Keratinocyte (primary cell): ENCODE measurements around the gene PSD. TPM values are rescaled to one million over a fixed set of nuclear protein-coding genes. Genes with fewer than 3 reads are reported as not detected.

ENCODE experiments used
- DNase-seq: peaks from one replicate; pipeline ENCODE4 v3.0.0-alpha.2; 2011; ENCODE audit warnings: low read depth, missing footprints, low spot score
- FAIRE-seq: peaks from 2 replicates; lab custom pipeline; 2011; peaks lifted over from hg19 to GRCh38; lab: Jason Lieb, UNC
- H2AFZ ChIP-seq: 2 replicates; pipeline ENCODE4 v1.6.0; 2012; ENCODE audit warnings: low read length, control low read depth, inconsistent platforms; ENCODE audit not compliant: control insufficient read depth
- H3K27ac ChIP-seq: 2 replicates; pipeline ENCODE4 v1.5.1; 2011; ENCODE audit warnings: low read length; ENCODE audit not compliant: control insufficient read depth, insufficient read depth
- H3K27me3 ChIP-seq: 3 replicates; pipeline ENCODE4 v1.6.0; 2011; ENCODE audit warnings: low read length; ENCODE audit not compliant: control insufficient read depth, insufficient read depth; ENCODE audit errors: extremely low read depth
- H3K36me3 ChIP-seq, 2 experiments: 2 replicates in 1 of 2; 3 replicates in 1 of 2; pipeline ENCODE4 v1.5.1; 2011; ENCODE audit warnings: low read length in 2 of 2, mild to moderate bottlenecking in 1 of 2; ENCODE audit not compliant: control insufficient read depth in 2 of 2, insufficient read depth in 2 of 2; ENCODE audit errors: extremely low read depth in 1 of 2
- H3K4me1 ChIP-seq: 3 replicates; pipeline ENCODE4 v1.5.1; 2011; ENCODE audit warnings: low read length; ENCODE audit not compliant: control insufficient read depth, insufficient read depth; ENCODE audit errors: extremely low read depth
- H3K4me2 ChIP-seq: 3 replicates; pipeline ENCODE4 v1.6.0; 2011; ENCODE audit warnings: low read depth, low read length; ENCODE audit not compliant: control insufficient read depth, insufficient read depth; ENCODE audit errors: extremely low read depth
- H3K4me3 ChIP-seq, 3 experiments: fragments of 200-600 bp in 1 of 3; sonication (generic) in 1 of 3; 2 replicates in 2 of 3; 3 replicates in 1 of 3; pipeline ENCODE4 v1.5.1; 2011 to 2016; ENCODE audit warnings: low read length in 3 of 3, mild to moderate bottlenecking in 3 of 3, control low read depth in 2 of 3, inconsistent platforms in 1 of 3, low read depth in 1 of 3, mixed read lengths in 1 of 3, mixed run types in 1 of 3, moderate library complexity in 1 of 3; ENCODE audit not compliant: control insufficient read depth in 2 of 3, insufficient read depth in 2 of 3; ENCODE audit errors: extremely low read depth in 1 of 3
- H3K79me2 ChIP-seq: 2 replicates; pipeline ENCODE4 v1.6.0; 2012; ENCODE audit warnings: low read length; ENCODE audit not compliant: control insufficient read depth, insufficient read depth
- H3K9ac ChIP-seq: 3 replicates; pipeline ENCODE4 v1.6.0; 2011; ENCODE audit warnings: low read length; ENCODE audit not compliant: control insufficient read depth, insufficient read depth; ENCODE audit errors: extremely low read depth
- H3K9me1 ChIP-seq: 3 replicates; pipeline ENCODE4 v1.6.0; 2011; ENCODE audit warnings: low read length; ENCODE audit not compliant: control insufficient read depth, insufficient read depth; ENCODE audit errors: extremely low read depth
- H3K9me3 ChIP-seq: 2 replicates; pipeline ENCODE4 v1.5.1; 2012; ENCODE audit warnings: low read depth, low read length; ENCODE audit not compliant: control insufficient read depth
- H4K20me1 ChIP-seq: 3 replicates; pipeline ENCODE4 v1.6.0; 2011; ENCODE audit warnings: low read length; ENCODE audit not compliant: control insufficient read depth, insufficient read depth; ENCODE audit errors: extremely low read depth
- EZH2 ChIP-seq: IDR thresholded peaks from one replicate; pipeline ENCODE4 v1.6.1; 2012; ENCODE audit warnings: inconsistent platforms, mild to moderate bottlenecking, low read length, moderate library complexity
- dilution Hi-C: fragments of 300-500 bp; cut with MboI; formaldehyde crosslinking; loops from one replicate; pipeline ENCODE4 v1.7.0; 2020; ENCODE audit warnings: low sequenced_read_pairs; ENCODE audit not compliant: extremely low pct_ligation_motif_present
- polyA plus RNA-seq, 5 experiments: library from polyadenylated mRNA; depleted of rRNA in 3 of 5; stranded (reverse) in 3 of 5; stranded (forward) in 1 of 5; unstranded in 1 of 5; fragments of >200 nt; gene quantifications; 1 replicate in 1 of 5; 2 replicates in 3 of 5; 3 replicates in 1 of 5; pipeline versions ENCODE4 v1.2.1 to v1.2.3, GENCODE V29; 2011 to 2012; ENCODE audit warnings: missing spikeins in 2 of 5, low read depth in 1 of 5, low replicate concordance in 1 of 5
- TF ChIP-seq, protein P1 (sequence below), 3 experiments: IDR thresholded peaks in 1 of 3; conservative IDR thresholded peaks in 1 of 3; optimal IDR thresholded peaks in 1 of 3; 2 replicates in 2 of 3; 3 replicates in 1 of 3; pipeline versions ENCODE3 to v1.5.1; 2011; ENCODE audit warnings: low read length in 3 of 3, mild to moderate bottlenecking in 3 of 3, moderate library complexity in 2 of 3, control low read depth in 1 of 3, inconsistent platforms in 1 of 3; ENCODE audit not compliant: insufficient read depth in 2 of 3; ENCODE audit errors: extremely low read depth in 1 of 3

The PSD gene
- polyA plus RNA-seq, 1 donor (not counting 4 experiments of a cell fraction or from before 2014, with no cell fraction given): 0.10 TPM

DNA sequence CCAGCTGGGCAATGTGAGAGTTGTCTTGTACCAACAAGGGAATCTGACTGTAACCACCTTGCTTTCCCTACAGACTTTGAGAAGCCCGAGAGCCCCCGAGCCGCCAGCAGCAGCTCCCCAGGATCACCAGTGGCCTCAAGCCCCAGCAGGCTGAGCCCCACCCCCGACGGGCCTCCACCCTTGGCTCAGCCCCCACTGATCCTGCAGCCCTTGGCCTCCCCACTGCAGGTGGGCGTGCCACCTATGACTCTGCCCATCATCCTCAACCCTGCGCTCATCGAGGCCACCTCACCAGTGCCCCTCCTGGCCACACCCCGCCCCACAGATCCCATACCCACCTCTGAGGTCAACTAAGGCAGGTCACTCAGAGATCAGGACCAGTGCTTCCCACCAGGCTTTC is 36.6 kb downstream of the PSD start:
- no peak overlapping the region for H2AFZ ChIP-seq
- no peaks in the 10 kb centered on the region for H3K4me1 ChIP-seq
- H3K9ac ChIP-seq: no peak overlapping the region
- FAIRE-seq (no peak), DNase-seq (no peak)
- H3K4me2 ChIP-seq: no peak overlapping the region
- H4K20me1 ChIP-seq: no peaks in the 10 kb centered on the region
- no peak overlapping the region for H3K4me3 ChIP-seq
- no peaks in the 10 kb centered on the region for H3K9me1 ChIP-seq
- dilution Hi-C loops: no loop called here
- H3K36me3 ChIP-seq: peaks cover 20 to 33% of the 10 kb centered on the region in 2 experiments
- no peaks in the 10 kb centered on the region for H3K27me3 ChIP-seq
- H3K9me3 ChIP-seq: no peaks in the 10 kb centered on the region
- no peaks in the 10 kb centered on the region for H3K79me2 ChIP-seq
- no peak for TF ChIP-seq EZH2
- TF ChIP-seq, protein P1, sequence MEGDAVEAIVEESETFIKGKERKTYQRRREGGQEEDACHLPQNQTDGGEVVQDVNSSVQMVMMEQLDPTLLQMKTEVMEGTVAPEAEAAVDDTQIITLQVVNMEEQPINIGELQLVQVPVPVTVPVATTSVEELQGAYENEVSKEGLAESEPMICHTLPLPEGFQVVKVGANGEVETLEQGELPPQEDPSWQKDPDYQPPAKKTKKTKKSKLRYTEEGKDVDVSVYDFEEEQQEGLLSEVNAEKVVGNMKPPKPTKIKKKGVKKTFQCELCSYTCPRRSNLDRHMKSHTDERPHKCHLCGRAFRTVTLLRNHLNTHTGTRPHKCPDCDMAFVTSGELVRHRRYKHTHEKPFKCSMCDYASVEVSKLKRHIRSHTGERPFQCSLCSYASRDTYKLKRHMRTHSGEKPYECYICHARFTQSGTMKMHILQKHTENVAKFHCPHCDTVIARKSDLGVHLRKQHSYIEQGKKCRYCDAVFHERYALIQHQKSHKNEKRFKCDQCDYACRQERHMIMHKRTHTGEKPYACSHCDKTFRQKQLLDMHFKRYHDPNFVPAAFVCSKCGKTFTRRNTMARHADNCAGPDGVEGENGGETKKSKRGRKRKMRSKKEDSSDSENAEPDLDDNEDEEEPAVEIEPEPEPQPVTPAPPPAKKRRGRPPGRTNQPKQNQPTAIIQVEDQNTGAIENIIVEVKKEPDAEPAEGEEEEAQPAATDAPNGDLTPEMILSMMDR (optimal IDR thresholded peaks at IDR 0.05 in 1 of 3, IDR thresholded peaks at IDR 0.05 in 1 of 3, conservative IDR thresholded peaks at IDR 0.05 in 1 of 3; ENCODE audit: extremely low read depth in 1 of 3, insufficient read depth in 2 of 3, low read length in 3 of 3): no peak
- no peak overlapping the region for H3K27ac ChIP-seq

DNA sequence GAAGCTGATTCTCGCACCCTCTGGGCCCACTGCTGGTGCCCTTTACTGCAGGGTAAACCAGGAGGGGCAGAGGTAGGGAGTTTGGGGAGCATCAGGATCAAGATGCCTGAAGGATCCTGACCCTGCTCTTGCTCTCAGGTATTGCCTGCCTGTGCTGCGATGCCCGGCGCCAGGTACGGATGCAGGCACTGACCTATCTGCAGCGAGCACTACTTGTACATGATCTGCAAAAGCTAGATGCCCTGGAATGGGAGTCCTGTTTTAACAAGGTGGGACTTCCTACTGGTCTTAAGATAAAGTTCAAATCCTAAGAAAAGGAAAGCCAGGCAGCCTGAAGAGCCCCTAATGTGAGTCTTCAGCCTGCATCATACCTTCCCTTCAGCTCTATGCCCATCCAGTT is 39.2 kb downstream of the PSD start:
- H3K79me2 ChIP-seq: no peaks in the 10 kb centered on the region
- no peak overlapping the region for H3K4me2 ChIP-seq
- FAIRE-seq (no peak), DNase-seq (no peak)
- no peak overlapping the region for H3K27ac ChIP-seq
- H3K4me1 ChIP-seq: no peaks in the 10 kb centered on the region
- H3K9me1 ChIP-seq: no peaks in the 10 kb centered on the region
- no peaks in the 10 kb centered on the region for H4K20me1 ChIP-seq
- no peak overlapping the region for H3K9ac ChIP-seq
- TF ChIP-seq EZH2: no peak
- TF ChIP-seq, protein P1 (optimal IDR thresholded peaks at IDR 0.05 in 1 of 3, IDR thresholded peaks at IDR 0.05 in 1 of 3, conservative IDR thresholded peaks at IDR 0.05 in 1 of 3; ENCODE audit: extremely low read depth in 1 of 3, insufficient read depth in 2 of 3, low read length in 3 of 3): no peak
- dilution Hi-C loops: no loop called here
- no peak overlapping the region for H2AFZ ChIP-seq
- H3K9me3 ChIP-seq: no peaks in the 10 kb centered on the region
- peaks cover 33 to 51% of the 10 kb centered on the region in 2 experiments for H3K36me3 ChIP-seq
- H3K4me3 ChIP-seq: no peak overlapping the region
- H3K27me3 ChIP-seq: no peaks in the 10 kb centered on the region
